Muscle layer of colon (tissue), 2 donors: ENCODE results near the gene CUL4A.

Experiments used
- H3K27ac ChIP-seq: one replicate; pipeline ENCODE4 v1.7.0; 2013; ENCODE audit warnings: low read depth, mild to moderate bottlenecking, low read length, moderate library complexity
- H3K27me3 ChIP-seq, 2 donors: one replicate each; pipeline ENCODE4 v1.7.0; 2013; ENCODE audit warnings: low read length in 2 of 2, mild to moderate bottlenecking in 2 of 2; ENCODE audit not compliant: insufficient read depth in 2 of 2, control insufficient read depth in 1 of 2
- H3K36me3 ChIP-seq: one replicate; pipeline ENCODE4 v1.7.0; 2013; ENCODE audit warnings: mild to moderate bottlenecking, low read length; ENCODE audit not compliant: insufficient read depth
- H3K4me1 ChIP-seq: one replicate; pipeline ENCODE4 v1.7.0; 2013; ENCODE audit warnings: mild to moderate bottlenecking, low read length; ENCODE audit not compliant: insufficient read depth
- H3K4me3 ChIP-seq, 2 donors: one replicate each; pipeline ENCODE4 v1.7.0; 2013; ENCODE audit warnings: low read length in 2 of 2, low read depth in 1 of 2, mild to moderate bottlenecking in 1 of 2, moderate library complexity in 1 of 2
- H3K9ac ChIP-seq: one replicate; pipeline ENCODE4 v1.7.0; 2013; ENCODE audit warnings: low read length
- H3K9me3 ChIP-seq: one replicate; pipeline ENCODE4 v1.7.0; 2013; ENCODE audit warnings: mild to moderate bottlenecking, low read length
- donor health status: abdominal sarcoma.
- donor health status: Adenocarcinoma of cecum.

CUL4A gene

GRCh38 chr13:113168211-113168610 lies 41.2 kb upstream of the CUL4A start:
- Histone ChIP-seq H3K27me3 (peaks cover 2 to 4% of the 10 kb centered on the region in 2 donors), H3K9ac (no peak overlapping the region), H3K36me3 (peaks cover 16% of the 10 kb centered on the region), H3K27ac (no peak overlapping the region), H3K9me3 (no peaks in the 10 kb centered on the region), H3K4me3 (no peak overlapping the region), H3K4me1 (no peaks in the 10 kb centered on the region)

GRCh38 chr13:113169277-113170272 lies 39.8 kb upstream of the CUL4A start:
- no peaks in the 10 kb centered on the region for H3K4me1 ChIP-seq
- no peaks in the 10 kb centered on the region for H3K27me3 ChIP-seq
- no peak overlapping the region for H3K9ac ChIP-seq
- H3K4me3 ChIP-seq = no peak overlapping the region
- H3K36me3 ChIP-seq = peaks cover 16% of the 10 kb centered on the region
- no peaks in the 10 kb centered on the region for H3K9me3 ChIP-seq
- no peak overlapping the region for H3K27ac ChIP-seq

- Histone ChIP-seq H3K4me1 (no peaks in the 10 kb centered on the region), H3K27ac (no peak overlapping the region), H3K4me3 (no peak overlapping the region), H3K36me3 (peaks cover 21% of the 10 kb centered on the region), H3K9me3 (no peaks in the 10 kb centered on the region), H3K27me3 (no peaks in the 10 kb centered on the region), H3K9ac (no peak overlapping the region)
Observed at GRCh38 chr13:113170511-113170910, 38.9 kb upstream of the CUL4A start.

- no peaks in the 10 kb centered on the region for H3K9me3 ChIP-seq
- peaks cover 30% of the 10 kb centered on the region for H3K36me3 ChIP-seq
- H3K27me3 ChIP-seq = no peaks in the 10 kb centered on the region
- H3K27ac ChIP-seq = no peak overlapping the region
- no peak overlapping the region for H3K4me3 ChIP-seq
- no peak overlapping the region for H3K9ac ChIP-seq
- no peaks in the 10 kb centered on the region for H3K4me1 ChIP-seq
Observed at GRCh38 chr13:113171250-113172125, 37.9 kb upstream of the CUL4A start.

GRCh38 chr13:113172419-113172926 lies 36.9 kb upstream of the CUL4A start:
- Histone ChIP-seq H3K36me3 (peaks cover 34% of the 10 kb centered on the region), H3K27ac (no peak overlapping the region), H3K9ac (no peak overlapping the region), H3K27me3 (no peaks in the 10 kb centered on the region), H3K4me3 (no peak overlapping the region), H3K9me3 (no peaks in the 10 kb centered on the region), H3K4me1 (no peaks in the 10 kb centered on the region)

- H3K27me3 ChIP-seq = no peaks in the 10 kb centered on the region
- H3K4me3 ChIP-seq = no peak overlapping the region
- H3K9me3 ChIP-seq = no peaks in the 10 kb centered on the region
- no peaks in the 10 kb centered on the region for H3K4me1 ChIP-seq
- H3K36me3 ChIP-seq = peaks cover 69% of the 10 kb centered on the region
- H3K27ac ChIP-seq = no peak overlapping the region
- H3K9ac ChIP-seq = no peak overlapping the region
Observed at GRCh38 chr13:113176280-113176679, 33.1 kb upstream of the CUL4A start.

GRCh38 chr13:113176822-113177221 lies 32.6 kb upstream of the CUL4A start:
- Histone ChIP-seq H3K27ac (no peak overlapping the region), H3K4me3 (no peak overlapping the region), H3K9ac (no peak overlapping the region), H3K27me3 (no peaks in the 10 kb centered on the region), H3K4me1 (no peaks in the 10 kb centered on the region), H3K36me3 (peaks cover 65% of the 10 kb centered on the region), H3K9me3 (no peaks in the 10 kb centered on the region)

- no peaks in the 10 kb centered on the region for H3K27me3 ChIP-seq
- no peaks in the 10 kb centered on the region for H3K9me3 ChIP-seq
- H3K27ac ChIP-seq = no peak overlapping the region
- no peak overlapping the region for H3K9ac ChIP-seq
- no peak overlapping the region for H3K4me3 ChIP-seq
- H3K36me3 ChIP-seq = peaks cover 62% of the 10 kb centered on the region
- no peaks in the 10 kb centered on the region for H3K4me1 ChIP-seq
Observed at GRCh38 chr13:113178070-113178895, 31.1 kb upstream of the CUL4A start.

- no peaks in the 10 kb centered on the region for H3K27me3 ChIP-seq
- H3K36me3 ChIP-seq = peaks cover 67% of the 10 kb centered on the region
- no peak overlapping the region for H3K4me3 ChIP-seq
- H3K27ac ChIP-seq = no peak overlapping the region
- no peaks in the 10 kb centered on the region for H3K9me3 ChIP-seq
- H3K9ac ChIP-seq = no peak overlapping the region
- H3K4me1 ChIP-seq = no peaks in the 10 kb centered on the region
Observed at GRCh38 chr13:113178896-113179167, 30.6 kb upstream of the CUL4A start.

GRCh38 chr13:113179374-113180230 lies 29.8 kb upstream of the CUL4A start:
- Histone ChIP-seq H3K9me3 (no peaks in the 10 kb centered on the region), H3K27me3 (no peaks in the 10 kb centered on the region), H3K27ac (no peak overlapping the region), H3K4me1 (no peaks in the 10 kb centered on the region), H3K9ac (no peak overlapping the region), H3K36me3 (peaks cover 67% of the 10 kb centered on the region), H3K4me3 (no peak overlapping the region)
